HEK293 (cell line): ENCODE measurements around the gene SUSD3.

Experiments used
- CTCF ChIA-PET: fragments of 350-600 bp; formaldehyde crosslinking; extraction: SDS; loops from one replicate; lab custom pipeline; 2021; ENCODE audit warnings: antibody characterized with exemption; lab: Yijun Ruan, JAX
- POLR2A ChIA-PET: fragments of 300-600 bp; formaldehyde crosslinking; extraction: SDS; loops from one replicate; lab custom pipeline; 2020; ENCODE audit warnings: antibody characterized with exemption, inconsistent platforms; lab: Yijun Ruan, JAX
- H3K27ac ChIP-seq: fragments of 200-500 bp; sonication (Bioruptor generic); 2 replicates; pipeline ENCODE4 v1.5.1; 2014; ENCODE audit warnings: low read depth, low read length, control low read depth, inconsistent platforms; ENCODE audit errors: extremely low read depth
- H3K36me3 ChIP-seq, 2 experiments: fragments of 200-500 bp in 1 of 2; sonication (Bioruptor generic) in 1 of 2; 1 replicate in 1 of 2; 2 replicates in 1 of 2; pipeline ENCODE4 v1.5.1; 2014 to 2017; ENCODE audit warnings: inconsistent platforms in 2 of 2, low read length in 2 of 2; ENCODE audit not compliant: control insufficient read depth in 2 of 2, insufficient read depth in 1 of 2
- H3K4me1 ChIP-seq: fragments of 200-500 bp; sonication (Bioruptor generic); 2 replicates; pipeline ENCODE4 v1.5.1; 2014; ENCODE audit warnings: mild to moderate bottlenecking, low read length, inconsistent platforms; ENCODE audit not compliant: control insufficient read depth, insufficient read depth
- H3K4me3 ChIP-seq: 2 replicates; pipeline ENCODE4 v1.5.1; 2011; ENCODE audit warnings: low read depth, mild to moderate bottlenecking, control low read depth, low read length, moderate library complexity
- H3K9me3 ChIP-seq: fragments of 200-500 bp; sonication (Bioruptor generic); 2 replicates; pipeline ENCODE4 v1.5.1; 2014; ENCODE audit warnings: low read depth, low read length, inconsistent platforms; ENCODE audit not compliant: control insufficient read depth, insufficient read depth
- HIC1 ChIP-seq: fragments of 450-650 bp; formaldehyde crosslinking; IDR thresholded peaks from 2 replicates; pipeline ENCODE4 v1.5.1; 2016; ENCODE audit warnings: missing biosample characterization, missing genetic modification characterization
- IKZF3 ChIP-seq: fragments of 450-650 bp; IDR thresholded peaks from 2 replicates; pipeline ENCODE4 v1.5.0; 2018; ENCODE audit warnings: missing biosample characterization, mild to moderate bottlenecking, missing genetic modification characterization, moderate library complexity
- OVOL3 ChIP-seq: fragments of 450-650 bp; formaldehyde crosslinking; IDR thresholded peaks from 2 replicates; pipeline ENCODE4 v1.5.1; 2016; ENCODE audit warnings: missing biosample characterization, missing genetic modification characterization
- PRDM2 ChIP-seq: fragments of 450-650 bp; formaldehyde crosslinking; IDR thresholded peaks from 2 replicates; pipeline ENCODE4 v1.5.1; 2016; ENCODE audit warnings: missing biosample characterization, missing genetic modification characterization, borderline replicate concordance
- SCRT2 ChIP-seq: fragments of 450-650 bp; formaldehyde crosslinking; IDR thresholded peaks from 2 replicates; pipeline ENCODE4 v1.5.1; 2016; ENCODE audit warnings: missing biosample characterization, missing genetic modification characterization
- ZIC2 ChIP-seq: fragments of 450-650 bp; formaldehyde crosslinking; IDR thresholded peaks from 2 replicates; pipeline ENCODE4 v1.5.1; 2016; ENCODE audit warnings: missing biosample characterization, missing genetic modification characterization
- ZNF202 ChIP-seq: fragments of 450-650 bp; formaldehyde crosslinking; IDR thresholded peaks from 2 replicates; pipeline ENCODE4 v1.5.1; 2016; ENCODE audit warnings: missing biosample characterization, missing genetic modification characterization, borderline replicate concordance
- ZNF571 ChIP-seq: fragments of 450-650 bp; formaldehyde crosslinking; IDR thresholded peaks from 2 replicates; pipeline ENCODE4 v1.5.0; 2017; ENCODE audit warnings: missing biosample characterization, missing genetic modification characterization
- ZNF596 ChIP-seq: fragments of 450-650 bp; IDR thresholded peaks from 2 replicates; pipeline ENCODE4 v1.5.0; 2018; ENCODE audit warnings: missing biosample characterization, mild to moderate bottlenecking, missing genetic modification characterization, moderate library complexity
- ZNF658 ChIP-seq: fragments of 450-650 bp; formaldehyde crosslinking; IDR thresholded peaks from 2 replicates; pipeline ENCODE4; 2016; ENCODE audit warnings: missing biosample characterization, missing genetic modification characterization
- ZNF837 ChIP-seq: fragments of 450-650 bp; formaldehyde crosslinking; IDR thresholded peaks from 2 replicates; pipeline ENCODE4 v1.5.1; 2016; ENCODE audit warnings: missing biosample characterization, missing genetic modification characterization

SUSD3 gene

GRCh38 chr9:93052791-93053540 lies 5.5 kb upstream of the SUSD3 start:
- no peak overlapping the region for H3K4me3 ChIP-seq
- H3K9me3 ChIP-seq, result no peaks in the 10 kb centered on the region
- POLR2A ChIA-PET, result no interaction called here
- TF ChIP-seq ZNF596 (no peak), ZNF837 (no peak), ZNF202 (tag by site-specific recombination) (no peak), ZNF658 (no peak), IKZF3 (no peak), OVOL3 (tag by site-specific recombination) (no peak), PRDM2 (tag by site-specific recombination) (no peak), SCRT2 (tag by site-specific recombination) (no peak), ZNF571 (no peak)
- TF ChIP-seq, all 188 proteins: peak for 0
- CTCF ChIA-PET, result interaction anchor here (0.6 kb wide), 1 partner anchor 259 kb away, joined by 4 read pairs; no protein-coding TSS in a partner anchor
- H3K27ac ChIP-seq, result no peak overlapping the region
- no peaks in the 10 kb centered on the region for H3K4me1 ChIP-seq
- no peaks in the 10 kb centered on the region for H3K36me3 ChIP-seq

- ChIA-PET POLR2A (no interaction called here), CTCF (interaction anchor here (0.6 kb wide), 1 partner anchor 260 kb away, joined by 4 read pairs; no protein-coding TSS in a partner anchor)
- H3K9me3 ChIP-seq, result no peaks in the 10 kb centered on the region
- H3K4me1 ChIP-seq, result no peaks in the 10 kb centered on the region
- no peak overlapping the region for H3K4me3 ChIP-seq
- no peak overlapping the region for H3K27ac ChIP-seq
- H3K36me3 ChIP-seq, result no peaks in the 10 kb centered on the region
- TF ChIP-seq HIC1 (tag by site-specific recombination), result no peak
- TF ChIP-seq ZIC2 (tag by site-specific recombination), result 0 out of 2 replicates have a peak, but pooled peaks have one; percentile 8
- TF ChIP-seq, all 188 proteins: peak for 1
Observed at GRCh38 chr9:93053781-93054331, 4.6 kb upstream of the SUSD3 start.
